Erythroblast (primary cell): Measurements from ENCODE around the gene WBP2NL.

Experiments
- DNase-seq, 2 experiments: peaks; one replicate each; lab custom pipeline; 2025; lab: John Stamatoyannopoulos, UW
- GATA1 ChIP-seq: IDR thresholded peaks from 2 replicates; pipeline ENCODE4 v1.6.1; 2011; ENCODE audit warnings: low read depth, mild to moderate bottlenecking, control low read depth, low read length, moderate library complexity
- POLR2A ChIP-seq: IDR thresholded peaks from 2 replicates; pipeline ENCODE4 v1.6.1; 2011; ENCODE audit warnings: mild to moderate bottlenecking, low read length

The WBP2NL gene

GRCh38 chr22:42033263-42034181, 34.9 kb downstream of the WBP2NL start:
- peak in 1 of 2 experiments; percentile 6 for DNase-seq
- no peak for TF ChIP-seq POLR2A
- no peak for TF ChIP-seq GATA1

GRCh38 chr22:42035256-42035655, 36.7 kb downstream of the WBP2NL start:
- no peak for DNase-seq
- no peak for TF ChIP-seq POLR2A
- no peak for TF ChIP-seq GATA1

- no peak for DNase-seq
- TF ChIP-seq POLR2A (no peak), GATA1 (no peak)
Measured at GRCh38 chr22:42039271-42039670, 40.7 kb downstream of the WBP2NL start.

- TF ChIP-seq POLR2A (no peak), GATA1 (no peak)
- DNase-seq, result no peak
Measured at GRCh38 chr22:42041784-42042183, 43.2 kb downstream of the WBP2NL start.

- DNase-seq, result no peak
- no peak for TF ChIP-seq POLR2A
- no peak for TF ChIP-seq GATA1
Measured at GRCh38 chr22:42050641-42051180, 52.1 kb downstream of the WBP2NL start.

- DNase-seq, result no peak
- TF ChIP-seq POLR2A (no peak), GATA1 (no peak)
Measured at GRCh38 chr22:42052765-42053164, 54.2 kb downstream of the WBP2NL start.

- no peak for DNase-seq
- TF ChIP-seq GATA1 (no peak), POLR2A (no peak)
Measured at GRCh38 chr22:42056757-42057511, 58.3 kb downstream of the WBP2NL start.

- no peak for TF ChIP-seq GATA1
- TF ChIP-seq POLR2A, result no peak
Measured at GRCh38 chr22:42060489-42060888, 61.9 kb downstream of the WBP2NL start.

GRCh38 chr22:42061041-42061440, 62.5 kb downstream of the WBP2NL start:
- TF ChIP-seq GATA1, result no peak
- no peak for TF ChIP-seq POLR2A
- DNase-seq, result no peak

More at GRCh38 chr22:42060489-42060888, 61.9 kb downstream of the WBP2NL start:
- DNase-seq, result no peak

- DNase-seq, result no peak
- TF ChIP-seq POLR2A (no peak), GATA1 (no peak)
Measured at GRCh38 chr22:42062506-42063170, 64.0 kb downstream of the WBP2NL start.

- no peak for TF ChIP-seq GATA1
- no peak for TF ChIP-seq POLR2A
- no peak for DNase-seq
Measured at GRCh38 chr22:42064629-42065028, 66.0 kb downstream of the WBP2NL start.

- TF ChIP-seq GATA1 (no peak), POLR2A (no peak)
- no peak for DNase-seq
Measured at GRCh38 chr22:42065438-42066125, 67.0 kb downstream of the WBP2NL start.
